AG04450 (cell line): Measurements from ENCODE around the gene NFIX. TPM values are rescaled to one million over a fixed set of nuclear protein-coding genes. Genes with fewer than 3 reads are reported as not detected.
A peak's percentile ranks its signal among the peaks of the same experiment; 100 is the strongest.

Source experiments
- CTCF ChIA-PET: fragments of 300-600, 350-600 bp; formaldehyde crosslinking; extraction: SDS; loops from one replicate; lab custom pipeline; 2022; ENCODE audit warnings: antibody characterized with exemption, inconsistent platforms; lab: Charles Lee
- POLR2A ChIA-PET: fragments of 350-600 bp; formaldehyde crosslinking; extraction: SDS; loops from one replicate; lab custom pipeline; 2021; ENCODE audit warnings: antibody characterized with exemption, inconsistent platforms; lab: Yijun Ruan, JAX
- DNase-seq: peaks from one replicate; pipeline ENCODE4 v3.0.0-alpha.2; 2011; ENCODE audit warnings: low read depth, low spot score
- H3K27ac ChIP-seq: one replicate; pipeline ENCODE4 v1.5.1; 2012; ENCODE audit warnings: low read depth, low read length, control low read depth
- H3K27me3 ChIP-seq: one replicate; pipeline ENCODE4 v1.6.0; 2012; ENCODE audit warnings: low read length; ENCODE audit not compliant: control insufficient read depth, insufficient read depth
- H3K4me3 ChIP-seq: 2 replicates; pipeline ENCODE4 v1.5.1; 2011; ENCODE audit warnings: mild to moderate bottlenecking, low read depth, low read length, control low read depth
- H3K9me3 ChIP-seq: 2 replicates; pipeline ENCODE4 v1.5.1; 2012; ENCODE audit warnings: low read length; ENCODE audit not compliant: control insufficient read depth, insufficient read depth
- CTCF ChIP-seq: IDR thresholded peaks from 2 replicates; pipeline ENCODE4 v1.5.1; 2011; ENCODE audit warnings: low read depth, low read length, control low read depth, inconsistent platforms
- polyA plus RNA-seq: library from polyadenylated mRNA; depleted of rRNA; stranded (reverse); fragments of >200 nt; gene quantifications from 2 replicates; pipeline ENCODE4 v1.2.3, GENCODE V29; 2011

Gene NFIX
- polyA plus RNA-seq, 1 experiment: 15.1 TPM

GRCh38 chr19:13130886-13131490 lies 135.7 kb downstream of the NFIX start:
- Histone ChIP-seq H3K4me3 (no peak overlapping the region), H3K9me3 (no peaks in the 10 kb centered on the region), H3K27me3 (no peaks in the 10 kb centered on the region), H3K27ac (no peak overlapping the region)
- CTCF ChIA-PET: interaction anchor here (1.0 to 1.4 kb wide), 2 partner anchors 153 to 166 kb away, joined by 3 to 5 read pairs; no protein-coding TSS in a partner anchor
- POLR2A ChIA-PET: no interaction called here
- no peak for TF ChIP-seq CTCF
- no peak for DNase-seq

DNA sequence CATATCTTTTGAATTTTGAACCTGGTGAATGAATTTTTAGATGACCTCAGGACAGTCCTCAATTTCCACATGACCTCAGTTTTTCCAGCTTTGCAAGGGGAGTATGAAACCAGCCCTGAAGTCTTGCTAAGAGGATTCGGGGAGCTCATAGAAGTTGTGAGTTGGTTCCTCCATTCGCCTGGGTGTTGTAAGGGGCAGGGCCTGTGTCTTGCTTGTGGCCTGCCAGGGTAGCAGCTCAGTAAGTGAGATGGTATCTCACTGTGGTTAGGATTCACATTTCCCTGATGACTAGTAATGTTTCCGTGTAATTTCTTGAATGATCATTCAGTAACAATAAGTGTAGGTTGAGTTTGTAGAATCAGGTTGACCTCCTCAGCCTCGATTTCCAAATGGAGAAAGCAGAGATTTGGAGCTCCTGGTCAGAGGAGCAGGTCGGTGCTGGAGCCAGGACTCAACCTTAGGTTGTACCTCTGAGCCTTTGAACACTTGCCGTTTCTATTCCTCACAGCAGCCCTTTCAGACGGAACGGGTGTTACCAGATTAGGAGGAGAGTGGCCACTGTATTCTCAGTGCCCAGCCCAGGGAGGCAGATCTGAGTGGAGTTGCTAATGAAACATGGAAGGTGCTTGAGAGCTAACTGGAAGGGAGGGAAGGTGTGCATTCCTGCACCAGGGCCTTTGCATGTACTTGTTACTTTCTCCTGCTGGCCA lies 137.4 kb downstream of the NFIX start:
- ChIA-PET CTCF (interaction anchor here (0.6 to 1.3 kb wide), 4 partner anchors 23 to 167 kb away, joined by 3 to 5 read pairs (median 4); no protein-coding TSS in a partner anchor), POLR2A (interaction anchor here (0.7 kb wide), 4 partner anchors 12 to 20 kb away, joined by 3 to 8 read pairs (median 6); no protein-coding TSS in a partner anchor)
- Histone ChIP-seq H3K9me3 (no peaks in the 10 kb centered on the region; the same call in 1 of the 2 replicates), H3K27ac (peak overlapping the region; percentile 47), H3K4me3 (no peak overlapping the region), H3K27me3 (no peaks in the 10 kb centered on the region)
- TF ChIP-seq CTCF: no peak
- DNase-seq: no peak

DNA sequence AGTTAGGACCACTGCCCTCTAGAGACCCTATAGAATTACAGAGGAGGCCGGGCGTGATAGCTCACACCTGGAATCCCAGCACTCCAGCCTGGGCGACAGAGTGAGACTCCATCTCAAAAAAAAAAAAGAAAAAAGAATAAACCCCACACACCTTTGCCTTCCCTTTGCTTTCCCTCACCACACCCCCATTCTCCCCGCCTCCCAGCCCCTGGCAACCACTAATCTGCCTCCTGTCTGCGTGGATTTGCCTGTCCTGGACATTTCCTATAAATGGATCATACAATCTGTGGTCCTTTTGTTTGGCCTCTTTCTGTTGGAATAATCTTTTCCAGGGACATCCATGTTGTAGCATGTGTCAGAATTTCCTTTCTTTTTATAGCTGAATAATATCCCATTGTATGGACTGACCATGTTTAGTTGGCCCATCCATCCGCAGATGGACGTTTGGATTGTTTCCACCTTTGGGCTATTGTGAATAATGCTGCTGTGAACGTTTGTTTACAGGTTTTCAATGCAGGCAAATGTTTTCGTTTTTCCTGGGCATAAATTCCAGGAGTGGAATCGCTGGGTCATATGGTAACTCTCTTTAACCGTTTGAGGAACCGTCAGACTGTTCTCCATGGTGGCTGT lies 138.1 kb downstream of the NFIX start:
- no peak for TF ChIP-seq CTCF
- DNase-seq: no peak
- Histone ChIP-seq H3K27ac (peak overlapping the region; percentile 47), H3K9me3 (no peaks in the 10 kb centered on the region; the same call in 1 of the 2 replicates), H3K4me3 (no peak overlapping the region), H3K27me3 (no peaks in the 10 kb centered on the region)
- POLR2A ChIA-PET: no interaction called here
- CTCF ChIA-PET: interaction anchor here (1.0 to 1.3 kb wide), 3 partner anchors 156 to 168 kb away, joined by 3 to 5 read pairs (median 4); no protein-coding TSS in a partner anchor

DNA sequence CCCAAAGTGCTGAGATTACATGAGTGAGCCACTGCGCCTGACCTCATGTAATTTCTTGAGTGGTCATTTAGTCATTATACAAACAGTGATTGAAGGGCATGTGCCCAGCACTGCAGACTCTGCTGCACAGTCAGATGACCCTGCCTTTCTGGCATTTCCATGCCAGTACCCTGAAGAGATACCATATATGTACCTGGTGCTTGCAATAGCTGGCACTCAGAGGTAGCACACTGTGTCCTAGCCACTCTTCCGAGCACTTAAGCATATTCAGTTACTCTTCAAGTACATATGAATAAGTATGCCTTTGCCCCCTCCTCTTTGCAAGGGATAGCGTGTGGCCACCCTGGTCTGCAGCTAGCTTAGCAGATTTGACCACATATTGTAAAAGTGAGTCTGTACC lies 139.4 kb downstream of the NFIX start:
- ChIA-PET POLR2A (no interaction called here), CTCF (interaction anchor here (1.5 kb wide), 1 partner anchor 169 kb away, joined by 5 read pairs; no protein-coding TSS in a partner anchor)
- no peaks in the 10 kb centered on the region; the same call in 1 of the 2 replicates for H3K9me3 ChIP-seq
- TF ChIP-seq CTCF: no peak
- no peak for DNase-seq
- no peak overlapping the region for H3K4me3 ChIP-seq
- no peaks in the 10 kb centered on the region for H3K27me3 ChIP-seq
- no peak overlapping the region for H3K27ac ChIP-seq
